Stimulated activated CD4-positive, alpha-beta T cell treated with anti-CD3 and anti-CD28 coated beads, Interleukin-4, amount 100 ng/mL, for 48 hours (primary cell): ENCODE measurements around the gene YWHAE.
"Not testable (repeated sequence)": the region's sequence is repeated elsewhere in the genome, so short reads cannot be mapped to it uniquely, and the experiment has no call there.

Experiments used
- DNase-seq, 2 donors: peaks; one replicate each; pipeline ENCODE4 v3.0.0-alpha.2; 2020; ENCODE audit warnings: low read depth in 2 of 2

The YWHAE gene

DNA sequence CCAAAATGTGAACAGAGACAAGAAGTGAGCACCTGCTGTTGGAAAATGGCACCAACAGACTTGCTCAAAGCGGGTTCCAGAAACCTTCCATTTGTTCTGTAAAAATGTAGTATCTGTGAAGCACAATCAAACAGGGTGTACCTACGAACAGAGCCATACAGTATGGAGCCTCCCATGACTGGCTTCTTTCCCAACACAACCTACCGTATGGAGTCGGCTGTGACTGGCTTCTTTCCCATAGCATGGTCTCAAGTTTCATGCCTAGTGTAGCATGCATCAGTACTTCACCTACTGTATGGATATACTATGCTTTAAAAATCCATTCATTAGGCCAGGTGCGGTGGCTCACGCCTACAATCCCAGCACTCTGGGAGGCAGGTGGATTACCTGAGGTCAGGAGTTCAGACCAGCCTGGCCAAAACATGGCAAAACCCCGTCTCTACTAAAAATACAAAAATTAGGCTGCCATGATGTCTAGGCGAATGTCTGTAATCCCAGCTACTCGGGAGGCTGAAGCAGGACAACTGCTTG lies 26.2 kb downstream of the YWHAE start:
- no peak for DNase-seq

DNA sequence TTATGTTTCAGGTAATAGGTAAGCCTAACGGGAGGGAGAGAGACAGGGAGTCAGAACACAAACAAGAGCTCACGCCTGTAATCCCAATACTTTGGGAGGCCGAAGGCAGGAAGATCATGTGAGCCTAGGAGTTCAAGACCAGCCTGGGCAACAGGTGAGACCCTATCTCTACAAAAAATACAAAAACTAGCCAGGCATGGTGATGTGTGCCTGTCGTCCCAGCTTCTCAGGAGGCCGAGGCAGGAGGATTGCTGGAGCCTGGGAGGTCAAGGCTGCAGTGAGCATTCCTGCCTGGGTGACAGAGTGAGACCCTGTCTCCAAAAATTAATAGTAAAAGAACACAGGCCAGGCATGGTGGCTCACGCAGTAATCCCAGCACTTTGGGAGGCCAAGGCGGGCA lies 27.4 kb downstream of the YWHAE start:
- DNase-seq, result no peak

DNA sequence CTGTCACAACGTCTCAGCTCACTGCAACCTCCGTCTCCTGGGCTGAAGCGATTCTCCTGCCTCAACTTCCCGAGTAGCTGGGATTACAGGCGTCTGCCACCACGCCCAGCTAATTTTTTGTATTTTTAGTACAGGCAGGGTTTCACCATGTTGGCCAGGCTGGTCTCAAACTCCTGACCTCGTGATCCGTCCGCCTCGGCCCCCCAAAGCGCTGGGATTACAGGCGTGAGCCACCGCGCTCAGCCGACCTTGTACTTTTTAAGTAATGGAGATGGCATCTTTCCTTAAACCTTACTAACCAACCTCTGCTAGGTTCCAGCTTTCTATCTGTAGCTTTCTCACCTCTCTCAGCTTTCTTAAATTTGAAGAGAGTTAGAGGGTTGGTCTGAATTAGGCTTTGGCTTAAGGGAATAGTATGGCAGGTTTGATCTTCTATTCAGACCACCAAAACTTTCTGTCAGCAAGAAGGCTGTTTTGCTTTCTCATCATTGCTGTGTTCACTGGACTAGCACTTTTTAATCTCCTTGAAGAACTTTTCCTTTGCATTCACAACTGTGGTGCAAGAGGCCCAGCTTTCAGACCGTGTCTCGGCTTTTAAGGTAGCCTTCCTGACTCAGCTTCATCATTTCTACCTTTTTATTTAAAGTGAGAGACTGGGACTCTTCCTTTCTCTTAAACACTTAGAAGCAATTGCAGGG lies 28.0 kb downstream of the YWHAE start:
- no peak for DNase-seq

DNA sequence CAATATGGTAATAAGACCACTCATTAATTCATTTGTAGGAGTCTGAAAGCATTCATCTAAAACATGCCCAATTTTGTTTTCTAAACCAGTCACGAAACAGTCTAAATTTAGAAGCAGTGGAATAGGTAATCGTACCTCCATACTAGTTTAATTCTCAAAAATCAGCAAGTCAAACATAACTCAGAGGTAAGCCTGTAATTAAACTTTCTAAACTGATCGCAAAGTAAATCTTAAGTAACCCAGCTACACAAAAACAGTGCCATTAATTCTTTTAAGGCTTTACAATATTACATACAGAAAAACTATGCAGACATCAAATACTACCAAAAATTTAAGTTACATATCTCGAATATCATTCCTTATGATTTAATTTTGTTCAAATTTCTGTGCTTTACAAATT lies 31.4 kb downstream of the YWHAE start:
- DNase-seq, result no peak

DNA sequence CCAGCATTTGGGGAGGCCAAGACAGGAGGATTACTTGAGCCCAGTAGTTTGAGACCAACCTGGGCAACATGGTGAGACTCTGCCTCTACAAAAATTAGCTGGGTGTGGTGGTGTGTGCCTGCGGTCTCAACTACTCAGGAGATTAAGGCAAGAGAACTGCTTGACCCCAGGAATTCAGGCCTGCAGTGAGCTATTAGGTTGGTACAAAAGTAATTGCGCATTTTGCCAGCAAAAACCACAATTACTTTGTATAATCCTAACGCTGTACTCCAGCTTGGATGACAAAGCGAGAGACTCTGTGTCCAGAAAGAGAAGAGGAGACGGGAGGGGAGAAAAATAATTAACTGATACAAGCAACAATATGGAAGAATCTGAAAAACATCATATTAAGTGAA lies 32.7 kb downstream of the YWHAE start:
- no peak for DNase-seq

DNA sequence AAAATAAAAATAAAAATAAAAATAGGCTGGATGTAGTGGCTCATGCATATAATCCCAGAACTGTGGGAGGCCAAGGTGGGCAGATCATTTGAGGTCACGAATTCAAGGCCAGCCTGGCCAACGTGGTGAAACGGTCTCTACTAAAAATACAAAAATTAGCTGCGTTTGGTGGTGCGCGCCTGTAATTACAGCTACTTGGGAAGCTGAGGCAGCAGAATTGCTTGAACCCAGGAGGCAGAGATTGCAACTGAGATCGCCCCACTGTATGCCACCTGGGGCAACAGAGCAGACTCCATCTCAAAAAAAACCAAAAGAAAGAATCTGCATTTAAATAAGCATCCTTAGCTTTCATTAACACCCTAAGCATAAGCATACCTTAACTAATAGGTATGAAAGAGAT lies 33.8 kb downstream of the YWHAE start:
- DNase-seq, result no peak

DNA sequence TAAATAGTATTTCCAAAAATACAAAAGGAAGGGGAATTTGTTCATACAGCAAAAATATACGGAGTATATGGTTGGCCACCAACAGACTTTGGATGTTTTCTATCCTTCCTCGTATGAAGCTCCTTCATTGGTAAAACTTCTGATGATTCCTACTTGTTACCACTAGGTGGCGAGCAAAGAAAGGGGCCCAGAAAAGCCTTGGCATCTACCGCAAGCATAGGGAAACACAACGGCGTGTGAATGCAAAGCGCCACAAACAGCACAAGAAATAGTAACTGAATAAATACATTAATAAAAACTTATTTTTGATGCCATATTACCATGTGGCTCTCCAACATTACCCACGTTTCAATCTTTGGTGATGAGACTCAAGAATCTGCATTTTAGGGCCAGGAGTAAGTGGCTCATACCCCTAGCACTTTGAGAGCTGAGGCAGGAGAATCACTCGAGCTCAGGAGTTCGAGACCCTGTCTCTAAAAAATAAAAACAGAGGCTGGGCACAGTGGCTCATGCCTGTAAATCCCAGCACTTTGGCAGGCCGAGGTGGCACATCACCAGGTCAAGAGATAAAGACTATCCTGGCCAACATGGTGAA lies 34.5 kb downstream of the YWHAE start:
- DNase-seq, result no peak

DNA sequence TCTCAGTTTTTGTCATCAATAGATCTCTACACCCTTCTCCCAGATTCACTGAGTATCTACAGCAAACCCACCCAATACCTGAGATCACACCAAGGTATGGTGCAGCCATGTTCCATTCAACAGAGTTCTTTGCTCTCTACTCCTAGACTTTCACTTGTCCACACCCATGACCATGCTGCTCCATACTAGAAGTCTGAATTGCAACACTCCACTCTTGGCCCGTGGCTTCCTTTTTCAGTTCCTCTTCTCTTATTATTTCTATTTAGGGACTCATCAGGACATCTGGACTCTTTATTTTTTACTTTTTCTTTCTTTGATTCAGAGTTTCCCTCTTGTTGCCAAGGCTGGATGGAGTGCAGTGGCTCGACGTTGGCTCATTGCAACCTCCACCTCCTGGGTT lies 37.1 kb downstream of the YWHAE start:
- no peak for DNase-seq

DNA sequence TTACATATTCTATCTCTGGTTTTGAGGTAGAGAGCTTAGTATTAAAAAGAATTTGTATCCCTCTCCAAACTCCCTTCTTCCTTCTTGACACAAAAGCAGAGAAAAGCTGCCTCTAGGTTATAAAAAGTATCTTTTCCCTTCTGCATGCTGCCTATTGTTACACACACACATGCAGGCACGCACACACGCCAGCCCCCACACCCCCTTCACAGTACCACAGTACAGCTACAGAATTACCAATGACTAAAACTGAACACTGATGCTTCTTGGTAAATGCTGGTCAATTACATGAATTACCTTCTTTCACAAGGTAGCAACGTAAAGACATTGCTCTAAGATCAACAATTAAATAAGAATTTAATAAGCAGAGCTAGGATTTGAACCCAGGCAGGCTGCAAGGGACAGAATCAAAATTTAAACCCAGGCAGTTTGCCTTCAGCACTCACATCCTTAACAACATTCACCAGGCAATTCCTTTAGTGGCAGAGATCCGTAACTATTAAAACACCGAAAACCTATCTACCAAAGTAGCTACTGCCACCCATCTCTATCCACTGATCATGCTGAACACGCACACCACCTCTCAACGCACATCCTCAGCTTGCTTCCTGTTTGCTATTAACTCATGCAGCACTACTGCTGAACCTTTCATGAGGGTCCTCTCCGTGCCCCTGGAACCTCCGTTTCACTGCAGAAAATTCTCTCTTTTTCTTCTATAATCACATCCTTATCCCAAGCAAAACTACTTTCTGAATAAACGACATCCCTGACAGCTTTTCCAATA lies 37.8 kb downstream of the YWHAE start:
- DNase-seq, result peak in 1 of 2 donors; percentile 35

DNA sequence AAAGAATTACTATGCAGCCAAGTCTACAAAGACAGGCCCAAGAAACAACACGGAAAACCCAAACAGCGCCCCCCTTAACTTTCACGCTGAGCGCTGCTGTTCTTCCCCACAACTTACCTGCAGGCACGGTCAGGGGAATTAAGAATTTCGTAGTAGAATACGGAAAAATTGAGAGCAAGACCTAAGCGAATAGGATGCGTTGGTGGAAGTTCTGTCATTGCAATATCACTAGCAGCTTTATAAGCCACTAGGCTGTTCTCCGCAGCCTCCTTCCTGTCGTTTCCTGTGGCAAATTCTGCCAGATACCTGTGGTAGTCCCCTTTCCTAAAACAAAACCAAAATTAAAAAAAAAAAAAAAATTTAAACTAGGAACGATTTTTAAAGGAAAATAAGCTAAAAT lies 39.0 kb downstream of the YWHAE start:
- DNase-seq, result no peak

DNA sequence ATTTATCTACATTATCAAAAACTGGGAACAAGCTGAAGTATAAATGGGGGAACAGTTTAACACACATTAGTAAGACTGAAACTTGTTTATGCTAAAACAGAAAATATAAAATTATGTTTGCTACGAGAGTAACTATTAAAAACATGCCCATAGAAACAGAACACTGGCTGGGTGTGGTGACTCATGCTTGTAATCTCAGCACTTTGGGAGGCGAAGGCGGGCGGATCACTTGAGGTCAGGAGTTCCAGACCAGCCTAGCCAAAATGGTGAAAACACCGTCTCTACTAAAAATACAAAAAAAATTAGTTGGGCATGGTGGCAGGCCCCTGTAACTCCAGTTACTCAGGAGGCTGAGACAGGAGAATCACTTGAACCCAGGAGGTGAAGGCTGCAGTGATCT lies 39.7 kb downstream of the YWHAE start:
- DNase-seq, result not testable (repeated sequence)

DNA sequence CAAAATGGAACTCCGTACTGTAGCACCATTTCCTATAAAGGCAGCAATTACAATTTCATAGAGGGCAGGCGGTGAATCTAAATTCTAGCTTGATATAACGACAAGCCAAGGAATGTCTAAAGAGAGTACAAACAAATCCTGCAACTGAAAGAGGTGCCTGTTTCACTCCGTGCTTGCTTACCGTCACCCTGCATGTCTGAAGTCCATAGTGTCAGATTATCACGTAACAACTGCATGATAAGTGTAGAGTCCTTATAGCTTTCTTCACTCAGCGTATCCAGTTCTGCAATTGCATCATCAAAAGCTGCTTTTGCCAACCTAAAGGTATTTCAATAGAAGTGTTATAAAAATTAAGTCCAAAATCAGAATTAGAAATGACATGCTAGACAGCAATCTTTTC lies 46.0 kb downstream of the YWHAE start:
- DNase-seq, result no peak

DNA sequence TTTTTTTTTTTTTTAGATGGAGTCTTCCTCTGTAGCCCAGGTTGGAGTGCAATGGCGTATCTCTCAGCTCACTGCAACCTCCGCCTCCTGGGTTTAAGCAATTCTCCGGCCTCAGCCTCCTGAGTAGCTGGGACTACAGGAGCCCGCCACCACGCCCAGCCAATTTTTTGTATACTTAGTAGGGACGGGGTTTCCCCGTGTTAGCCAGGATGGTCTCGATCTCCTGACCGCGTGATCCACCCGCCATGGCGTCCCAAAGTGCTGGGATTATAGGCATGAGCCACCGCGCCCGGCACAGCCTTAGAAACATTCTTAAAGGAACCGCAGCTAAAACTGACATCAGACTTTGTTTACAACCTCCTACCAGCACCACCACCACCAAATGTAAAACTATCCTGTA lies 47.5 kb downstream of the YWHAE start:
- not testable (repeated sequence) for DNase-seq

DNA sequence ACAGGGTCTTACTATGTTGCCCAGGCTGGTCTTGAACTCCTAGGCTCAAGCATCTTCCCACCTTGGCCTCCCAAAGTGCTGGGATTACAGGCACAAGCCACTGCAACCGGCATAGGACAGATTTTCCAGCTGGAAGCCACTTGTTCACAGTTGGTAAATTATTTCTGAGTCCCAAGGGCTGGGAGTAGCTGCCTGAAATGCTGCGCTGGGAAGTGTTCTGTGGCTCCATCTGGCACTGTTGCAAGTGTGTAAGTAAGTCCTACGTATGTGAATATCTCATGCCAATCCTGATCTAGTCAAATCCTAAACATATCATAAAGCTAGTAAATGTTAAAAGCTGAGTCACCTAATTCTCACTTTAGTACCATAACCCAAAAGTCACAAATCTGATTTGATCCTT lies 48.1 kb downstream of the YWHAE start:
- DNase-seq, result no peak

DNA sequence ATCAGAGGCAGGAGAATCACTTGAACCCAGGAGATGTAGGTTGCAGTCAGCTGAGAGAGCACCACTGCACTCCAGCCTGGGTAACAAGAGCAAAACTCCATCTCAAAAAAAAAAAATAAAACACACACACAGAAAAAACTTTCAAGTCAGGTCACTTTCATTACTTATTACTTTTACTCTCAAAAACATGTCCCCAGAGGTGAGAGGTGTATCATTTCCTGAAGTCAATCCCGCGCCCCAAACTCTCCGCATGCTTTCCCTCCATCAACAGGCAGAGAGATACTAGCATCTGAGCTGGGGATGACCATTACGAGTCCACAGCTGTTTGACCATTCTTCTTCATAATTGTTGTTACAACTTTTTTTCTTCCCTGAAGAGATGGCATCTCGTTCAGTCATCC lies 48.7 kb downstream of the YWHAE start:
- DNase-seq, result no peak

DNA sequence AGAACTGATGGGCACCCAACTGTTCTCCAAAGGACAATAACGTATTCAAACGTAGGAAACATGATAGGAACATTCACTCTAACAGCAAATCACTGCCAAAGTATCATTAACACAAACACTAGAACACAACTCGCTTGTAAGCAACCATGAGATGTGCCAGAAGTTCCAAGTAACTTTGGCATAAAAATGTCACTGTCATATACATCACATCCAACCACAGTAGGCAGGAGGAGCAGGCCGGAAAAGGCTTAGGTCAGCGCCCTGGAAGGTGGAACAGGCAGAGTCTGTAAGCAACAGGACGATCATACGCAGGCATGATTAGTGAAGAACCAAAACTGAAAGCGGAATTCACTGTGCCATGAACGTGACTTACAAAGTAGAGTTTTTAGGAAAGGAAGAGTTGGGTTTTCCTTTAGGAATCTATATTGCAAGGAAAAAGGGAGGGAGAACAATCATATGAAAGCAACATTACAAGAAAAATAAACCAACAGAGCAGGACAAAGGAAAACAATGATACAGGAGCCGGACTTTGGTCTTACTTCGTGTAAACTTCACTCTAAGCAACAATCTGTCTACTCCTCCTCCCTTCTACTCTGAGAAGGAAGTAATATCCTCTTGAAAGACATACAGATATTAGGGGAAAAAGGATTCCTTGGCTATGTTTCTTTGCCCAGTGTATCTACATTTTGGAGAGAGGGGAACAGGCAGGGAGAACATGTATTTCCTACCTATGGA lies 52.3 kb downstream of the YWHAE start:
- no peak for DNase-seq

DNA sequence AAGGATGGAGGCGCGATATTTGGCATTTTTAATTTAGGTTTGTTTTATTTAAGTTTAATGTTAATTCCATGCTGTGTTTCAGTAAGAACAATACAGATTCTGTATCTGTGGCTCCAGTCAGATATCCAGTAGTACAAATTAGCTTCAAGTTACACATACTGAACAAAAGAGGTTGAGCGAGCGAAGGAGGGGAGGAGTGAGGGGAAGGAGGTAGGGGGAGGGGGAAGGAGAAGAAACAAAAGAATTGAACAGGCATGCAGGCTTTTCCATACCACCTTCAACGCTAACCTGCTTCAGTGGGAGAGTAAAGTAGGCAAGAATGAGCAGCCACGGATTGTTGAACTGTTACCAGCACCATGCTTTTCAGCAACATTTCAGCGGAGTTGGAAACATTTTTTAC lies 55.5 kb downstream of the YWHAE start:
- DNase-seq, result no peak

DNA sequence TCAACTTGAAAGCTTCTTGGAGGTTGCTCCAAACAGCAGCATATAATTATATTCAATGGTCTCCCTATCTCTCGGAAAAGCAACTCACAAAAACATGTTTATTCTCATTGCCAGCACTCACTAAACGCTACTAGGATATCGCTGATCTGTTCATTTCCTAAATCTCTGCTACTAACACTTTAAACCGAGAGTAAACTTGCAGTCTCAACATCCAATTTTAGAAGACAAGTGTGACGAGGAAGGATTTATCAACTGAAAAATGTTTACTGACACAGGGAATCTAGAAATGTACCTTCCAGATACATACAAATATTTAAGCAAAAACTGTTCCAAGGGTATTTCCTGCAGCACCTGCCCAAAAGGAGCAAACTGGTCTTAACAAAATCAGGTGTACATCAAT lies 56.5 kb downstream of the YWHAE start:
- no peak for DNase-seq

DNA sequence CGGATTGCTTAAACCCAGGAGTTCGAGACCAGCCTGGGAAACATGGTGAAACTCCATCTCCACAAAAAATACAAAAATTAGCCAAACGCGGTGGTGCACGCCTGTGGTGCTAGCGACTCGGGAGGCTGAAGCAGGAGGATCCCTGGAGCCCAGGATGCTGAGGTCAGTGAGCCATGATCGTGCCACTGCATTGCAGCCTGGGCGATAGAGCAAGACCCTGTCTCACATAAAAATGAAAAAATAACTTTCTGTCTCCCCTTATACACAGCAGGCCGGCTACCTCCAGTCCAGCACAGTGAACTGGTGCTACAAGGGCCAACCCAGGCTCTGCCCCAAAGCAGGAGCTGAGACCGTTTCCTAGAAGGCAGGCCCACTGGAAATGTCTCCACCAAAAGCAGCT lies 59.7 kb downstream of the YWHAE start:
- DNase-seq, result no peak

DNA sequence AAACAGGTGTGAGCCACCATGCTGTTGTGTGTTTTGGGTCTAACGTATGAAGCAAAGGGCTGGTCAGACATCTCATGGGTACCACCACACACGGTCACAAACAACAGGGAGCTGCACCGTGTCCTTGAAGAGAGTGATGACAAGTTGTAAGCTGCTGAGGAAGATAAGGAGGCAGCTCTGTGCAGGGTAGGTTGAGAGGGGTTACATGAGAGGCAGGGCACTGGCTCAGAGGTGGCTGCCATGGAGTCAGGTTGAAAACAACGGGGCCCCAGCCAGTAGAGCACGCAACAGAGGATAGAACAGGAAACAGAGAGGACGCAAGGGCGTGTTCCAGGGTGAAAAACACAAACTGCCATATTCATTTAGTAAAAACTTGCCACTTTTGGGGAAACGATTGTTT lies 68.3 kb downstream of the YWHAE start:
- no peak for DNase-seq

DNA sequence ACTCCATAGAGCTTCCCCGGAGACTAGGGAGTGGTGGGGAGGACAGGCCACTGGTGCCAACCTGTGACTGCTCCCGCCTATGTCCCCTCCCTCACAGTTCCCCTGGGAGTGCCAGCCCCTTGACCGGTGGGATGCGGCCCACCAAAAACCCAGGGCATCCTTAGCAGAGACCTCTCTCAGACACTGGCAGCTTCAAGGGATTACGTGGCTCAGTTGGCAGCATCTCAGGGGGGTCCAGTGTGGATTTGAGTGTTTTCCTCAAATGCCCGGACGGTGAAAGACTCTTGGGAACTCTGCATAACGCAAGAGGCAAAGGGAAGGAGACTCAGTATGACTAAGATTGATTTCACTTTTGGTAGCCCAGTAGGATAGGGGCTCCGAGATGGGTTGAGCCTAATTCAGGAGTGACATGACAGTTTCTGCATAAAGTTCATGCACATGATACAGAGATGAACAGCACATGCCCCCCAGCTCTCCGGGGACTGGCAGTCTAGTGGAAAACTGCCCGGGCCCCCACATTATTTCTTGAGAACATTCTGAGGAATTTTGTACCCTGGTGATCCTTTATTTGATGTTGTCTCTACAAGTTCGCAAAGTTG lies 70.2 kb downstream of the YWHAE start:
- DNase-seq, result no peak

DNA sequence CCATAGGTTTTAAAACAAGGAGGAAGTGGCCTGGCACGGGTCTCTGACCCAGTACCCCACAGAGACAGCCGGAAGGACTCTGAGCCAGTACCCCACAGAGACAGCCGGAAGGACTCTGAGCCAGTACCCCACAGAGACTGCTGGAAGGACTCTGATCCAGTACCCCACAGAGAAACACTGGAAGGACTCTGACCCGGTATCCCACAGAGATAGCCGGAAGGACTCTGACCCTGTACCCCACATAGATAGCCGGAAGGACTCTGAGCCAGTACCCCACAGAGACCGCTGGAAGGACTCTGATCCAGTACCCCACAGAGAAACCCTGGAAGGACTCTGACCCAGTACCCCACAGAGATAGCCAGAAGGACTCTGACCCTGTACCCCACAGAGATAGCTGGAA lies 71.6 kb downstream of the YWHAE start:
- no peak for DNase-seq
